Smooth muscle cell (in vitro differentiated cells): ENCODE measurements around the gene ITGB3BP. TPM values are rescaled to one million over a fixed set of nuclear protein-coding genes. Genes with fewer than 3 reads are reported as not detected.

Source experiments
- DNase-seq: peaks from one replicate; lab custom pipeline; 2025; ENCODE audit not compliant: unreplicated experiment; lab: John Stamatoyannopoulos, UW
- H2AFZ ChIP-seq: fragments of 200-600 bp; sonication (generic); 2 replicates; pipeline ENCODE4 v1.6.0; 2016; ENCODE audit warnings: antibody characterized with exemption, low read depth, mild to moderate bottlenecking
- H3F3A ChIP-seq: fragments of 200-600 bp; sonication (generic); 2 replicates; pipeline ENCODE4 v1.6.0; 2017; ENCODE audit warnings: antibody characterized with exemption, low read depth
- H3K27ac ChIP-seq: fragments of 200-600 bp; sonication (generic); 2 replicates; pipeline ENCODE4 v1.5.1; 2016; ENCODE audit warnings: low read depth, mild to moderate bottlenecking
- H3K27me3 ChIP-seq: fragments of 200-600 bp; sonication (generic); 2 replicates; pipeline ENCODE4 v1.6.1; 2016; ENCODE audit warnings: low read depth, mild to moderate bottlenecking
- H3K36me3 ChIP-seq: fragments of 200-600 bp; sonication (generic); 2 replicates; pipeline ENCODE4 v1.5.1; 2016; ENCODE audit warnings: low read depth
- H3K4me1 ChIP-seq: fragments of 200-600 bp; sonication (generic); 2 replicates; pipeline ENCODE4 v1.5.1; 2016; ENCODE audit warnings: low read depth
- H3K4me2 ChIP-seq: fragments of 200-600 bp; sonication (generic); 2 replicates; pipeline ENCODE4 v1.6.0; 2016; ENCODE audit warnings: mild to moderate bottlenecking
- H3K4me3 ChIP-seq: fragments of 200-600 bp; sonication (generic); 2 replicates; pipeline ENCODE4 v1.5.1; 2016; ENCODE audit warnings: mild to moderate bottlenecking
- H3K79me2 ChIP-seq: fragments of 200-600 bp; sonication (generic); 2 replicates; pipeline ENCODE4 v1.6.0; 2016; ENCODE audit warnings: low read depth, mild to moderate bottlenecking
- H3K9ac ChIP-seq: fragments of 200-600 bp; sonication (generic); 2 replicates; pipeline ENCODE4 v1.6.0; 2016; ENCODE audit warnings: low read depth
- H3K9me3 ChIP-seq: fragments of 200-600 bp; sonication (generic); replicated peaks from 2 replicates; pipeline ENCODE4 v1.5.1; 2016; ENCODE audit warnings: low read depth
- H4K20me1 ChIP-seq: fragments of 200-600 bp; sonication (generic); 2 replicates; pipeline ENCODE4 v1.6.0; 2016; ENCODE audit warnings: low read depth
- WGBS: methylation state at CpG from one replicate; pipeline ENCODE4 v1.1.7; 2016; ENCODE audit warnings: low lambda C conversion rate; 5-methylcytosine and 5-hydroxymethylcytosine counted together
- polyA plus RNA-seq: library from polyadenylated mRNA; unstranded; fragments of >200 nt; fragmentation: Nextera tagmentation; extraction: Ambion mirVana; gene quantifications from 2 replicates; pipeline ENCODE4 v1.2.1, GENCODE V29; 2016
- total RNA-seq: library from RNA; depleted of rRNA; stranded (reverse); fragments of >200 nt; gene quantifications from 2 replicates; pipeline ENCODE4 v1.2.3, GENCODE V29; 2014
- TF ChIP-seq, protein P1 (sequence below): fragments of 200-600 bp; sonication (generic); IDR thresholded peaks from 2 replicates; pipeline ENCODE4 v1.5.1; 2017; ENCODE audit warnings: borderline replicate concordance, mild to moderate bottlenecking, antibody characterized with exemption; ENCODE audit not compliant: insufficient read depth, poor library complexity, severe bottlenecking

The ITGB3BP gene
- total and polyA plus RNA-seq, 2 experiments from 2014 or later, result 27.7 to 35.5 TPM

GRCh38 chr1:63414691-63415365 lies 108.2 kb downstream of the ITGB3BP start:
- Histone ChIP-seq H3K27ac (no peak overlapping the region), H3K4me1 (no peaks in the 10 kb centered on the region), H3K4me2 (no peak overlapping the region), H3K27me3 (no peaks in the 10 kb centered on the region), H4K20me1 (no peaks in the 10 kb centered on the region), H3K9ac (no peak overlapping the region), H3K9me3 (no peaks in the 10 kb centered on the region), H3K4me3 (no peak overlapping the region), H2AFZ (no peak overlapping the region), H3K36me3 (no peaks in the 10 kb centered on the region), H3K79me2 (no peaks in the 10 kb centered on the region), H3F3A (no peaks in the 10 kb centered on the region)
- WGBS, result 91% methylated on average over 3 of the region's 3 CpGs
- no peak for DNase-seq
- TF ChIP-seq, protein P1, sequence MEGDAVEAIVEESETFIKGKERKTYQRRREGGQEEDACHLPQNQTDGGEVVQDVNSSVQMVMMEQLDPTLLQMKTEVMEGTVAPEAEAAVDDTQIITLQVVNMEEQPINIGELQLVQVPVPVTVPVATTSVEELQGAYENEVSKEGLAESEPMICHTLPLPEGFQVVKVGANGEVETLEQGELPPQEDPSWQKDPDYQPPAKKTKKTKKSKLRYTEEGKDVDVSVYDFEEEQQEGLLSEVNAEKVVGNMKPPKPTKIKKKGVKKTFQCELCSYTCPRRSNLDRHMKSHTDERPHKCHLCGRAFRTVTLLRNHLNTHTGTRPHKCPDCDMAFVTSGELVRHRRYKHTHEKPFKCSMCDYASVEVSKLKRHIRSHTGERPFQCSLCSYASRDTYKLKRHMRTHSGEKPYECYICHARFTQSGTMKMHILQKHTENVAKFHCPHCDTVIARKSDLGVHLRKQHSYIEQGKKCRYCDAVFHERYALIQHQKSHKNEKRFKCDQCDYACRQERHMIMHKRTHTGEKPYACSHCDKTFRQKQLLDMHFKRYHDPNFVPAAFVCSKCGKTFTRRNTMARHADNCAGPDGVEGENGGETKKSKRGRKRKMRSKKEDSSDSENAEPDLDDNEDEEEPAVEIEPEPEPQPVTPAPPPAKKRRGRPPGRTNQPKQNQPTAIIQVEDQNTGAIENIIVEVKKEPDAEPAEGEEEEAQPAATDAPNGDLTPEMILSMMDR, result no peak

DNA sequence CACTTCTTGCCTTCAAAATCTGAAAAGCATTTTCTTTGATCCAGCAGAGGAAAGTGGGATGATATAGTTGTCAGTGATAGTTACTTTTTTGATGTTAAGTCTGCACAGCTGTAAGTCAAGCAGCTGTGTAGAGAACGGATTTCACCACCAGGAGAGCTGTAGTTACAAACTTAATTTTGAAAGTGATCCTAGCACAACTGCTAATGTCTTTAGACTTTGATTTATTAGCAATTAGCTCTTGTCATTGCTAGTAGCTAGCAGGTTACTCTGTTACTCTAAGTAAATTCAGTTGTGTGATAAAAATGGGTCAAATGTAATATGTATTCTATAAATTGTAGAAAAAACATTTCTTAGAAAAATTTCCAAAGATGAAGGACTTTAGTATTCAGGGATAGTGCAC lies 109.6 kb downstream of the ITGB3BP start:
- Histone ChIP-seq H4K20me1 (no peaks in the 10 kb centered on the region), H3K4me1 (no peaks in the 10 kb centered on the region), H3K9me3 (no peaks in the 10 kb centered on the region), H3K79me2 (no peaks in the 10 kb centered on the region), H3K27me3 (no peaks in the 10 kb centered on the region), H2AFZ (no peak overlapping the region), H3K9ac (no peak overlapping the region), H3K4me3 (no peak overlapping the region), H3K36me3 (no peaks in the 10 kb centered on the region), H3F3A (no peaks in the 10 kb centered on the region), H3K4me2 (no peak overlapping the region), H3K27ac (no peak overlapping the region)
- no peak for DNase-seq
- 80% methylated on average over 1 of the region's 1 CpG for WGBS
- TF ChIP-seq, protein P1, result no peak

GRCh38 chr1:63411066-63411465 lies 112.0 kb downstream of the ITGB3BP start:
- no peak overlapping the region for H3K27ac ChIP-seq
- no peak overlapping the region for H3K4me2 ChIP-seq
- H3K27me3 ChIP-seq, result no peaks in the 10 kb centered on the region
- 93% methylated on average over 2 of the region's 2 CpGs for WGBS
- no peak overlapping the region for H3K9ac ChIP-seq
- H3K4me3 ChIP-seq, result no peak overlapping the region
- DNase-seq, result no peak
- H4K20me1 ChIP-seq, result no peaks in the 10 kb centered on the region
- no peaks in the 10 kb centered on the region for H3K36me3 ChIP-seq
- TF ChIP-seq, protein P1, result no peak
- no peaks in the 10 kb centered on the region for H3K4me1 ChIP-seq
- H3F3A ChIP-seq, result no peaks in the 10 kb centered on the region
- H2AFZ ChIP-seq, result no peak overlapping the region
- H3K9me3 ChIP-seq, result no peaks in the 10 kb centered on the region
- no peaks in the 10 kb centered on the region for H3K79me2 ChIP-seq

DNA sequence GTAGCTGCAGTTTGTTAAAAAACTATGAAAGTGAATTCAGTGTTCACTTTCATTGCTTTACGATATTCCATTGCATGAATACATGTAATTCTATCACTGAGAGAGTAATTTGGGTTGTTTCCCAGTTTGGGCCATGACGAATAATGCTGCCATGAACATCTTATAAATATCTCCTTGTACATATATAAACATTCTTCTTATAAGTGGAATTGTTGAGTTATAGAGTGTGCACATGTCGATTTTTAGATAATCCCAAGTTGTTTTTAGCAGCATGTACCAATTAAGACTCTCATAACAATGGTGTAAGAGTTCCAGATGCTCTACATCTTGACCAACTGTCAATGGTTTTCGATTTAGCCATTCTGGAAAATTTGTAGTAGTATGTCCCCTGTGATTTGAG lies 114.7 kb downstream of the ITGB3BP start:
- no peak overlapping the region for H3K4me2 ChIP-seq

More for the DNA sequence above, 114.7 kb downstream of the ITGB3BP start:
- H3K9me3 ChIP-seq, result no peaks in the 10 kb centered on the region
- H3K79me2 ChIP-seq, result no peaks in the 10 kb centered on the region
- H3K4me3 ChIP-seq, result no peak overlapping the region
- H3K27me3 ChIP-seq, result no peaks in the 10 kb centered on the region
- TF ChIP-seq, protein P1, result no peak
- H4K20me1 ChIP-seq, result no peaks in the 10 kb centered on the region
- H3K27ac ChIP-seq, result no peak overlapping the region
- H3K9ac ChIP-seq, result no peak overlapping the region
- no peaks in the 10 kb centered on the region for H3K36me3 ChIP-seq
- DNase-seq, result no peak
- no peak overlapping the region for H2AFZ ChIP-seq
- 95% methylated on average over 4 of the region's 4 CpGs for WGBS
- no peaks in the 10 kb centered on the region for H3K4me1 ChIP-seq
- H3F3A ChIP-seq, result no peaks in the 10 kb centered on the region
